ENCODE data around the gene CNOT4. TPM values are rescaled to one million over a fixed set of nuclear protein-coding genes. Genes with fewer than 3 reads are reported as not detected.
"Not testable (repeated sequence)": the region's sequence is repeated elsewhere in the genome, so short reads cannot be mapped to it uniquely, and the experiment has no call there.

Gene CNOT4
- total and polyA plus RNA-seq, 10 donors: 5.3 to 36.9 (median 27.9) TPM

DNA sequence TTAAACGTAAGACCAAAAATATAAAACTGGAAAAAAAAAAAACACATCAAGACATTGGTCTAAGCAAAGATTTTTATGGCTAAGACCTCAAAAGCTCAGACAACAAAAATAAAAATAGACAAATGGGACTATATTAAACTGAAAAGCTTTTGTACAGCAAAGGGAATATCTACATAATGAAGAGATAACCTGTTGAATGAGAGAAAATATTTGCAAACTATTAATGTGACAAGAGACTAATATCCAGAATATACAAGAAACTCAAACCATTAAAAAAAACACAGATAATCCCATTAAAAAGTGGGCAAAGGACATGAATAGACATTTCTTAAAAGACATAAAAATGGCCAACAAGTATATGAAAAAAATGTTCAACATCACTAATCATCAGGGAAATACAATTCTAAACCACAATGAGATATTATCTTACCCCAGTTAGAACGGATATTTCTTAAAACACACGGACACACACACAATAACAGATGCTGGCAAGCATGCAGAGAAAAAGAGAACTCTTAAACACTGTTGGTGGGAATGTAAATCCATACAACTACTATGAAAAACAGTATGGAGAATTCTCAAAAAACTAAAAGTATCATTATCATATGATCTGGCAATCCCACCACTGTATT is 28.8 kb downstream of the CNOT4 start:
- H3K27ac ChIP-seq: no peak overlapping the region
- H3K27me3 ChIP-seq (replicated peaks in 1 of 7): no peaks in the 10 kb centered on the region
- no peak for DNase-seq
- H3K4me3 ChIP-seq: no peak overlapping the region
- TF ChIP-seq POLR2A (IDR thresholded peaks at IDR 0.05) (no peak), POLR2AphosphoS5 (IDR thresholded peaks at IDR 0.05) (no peak)
- TF ChIP-seq, protein P1, sequence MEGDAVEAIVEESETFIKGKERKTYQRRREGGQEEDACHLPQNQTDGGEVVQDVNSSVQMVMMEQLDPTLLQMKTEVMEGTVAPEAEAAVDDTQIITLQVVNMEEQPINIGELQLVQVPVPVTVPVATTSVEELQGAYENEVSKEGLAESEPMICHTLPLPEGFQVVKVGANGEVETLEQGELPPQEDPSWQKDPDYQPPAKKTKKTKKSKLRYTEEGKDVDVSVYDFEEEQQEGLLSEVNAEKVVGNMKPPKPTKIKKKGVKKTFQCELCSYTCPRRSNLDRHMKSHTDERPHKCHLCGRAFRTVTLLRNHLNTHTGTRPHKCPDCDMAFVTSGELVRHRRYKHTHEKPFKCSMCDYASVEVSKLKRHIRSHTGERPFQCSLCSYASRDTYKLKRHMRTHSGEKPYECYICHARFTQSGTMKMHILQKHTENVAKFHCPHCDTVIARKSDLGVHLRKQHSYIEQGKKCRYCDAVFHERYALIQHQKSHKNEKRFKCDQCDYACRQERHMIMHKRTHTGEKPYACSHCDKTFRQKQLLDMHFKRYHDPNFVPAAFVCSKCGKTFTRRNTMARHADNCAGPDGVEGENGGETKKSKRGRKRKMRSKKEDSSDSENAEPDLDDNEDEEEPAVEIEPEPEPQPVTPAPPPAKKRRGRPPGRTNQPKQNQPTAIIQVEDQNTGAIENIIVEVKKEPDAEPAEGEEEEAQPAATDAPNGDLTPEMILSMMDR (IDR thresholded peaks at IDR 0.05 in 8 of 11, conservative IDR thresholded peaks at IDR 0.05 in 3 of 11): no peak
- peaks cover 0 to 56% (median 2%) of the 10 kb centered on the region in 6 donors for H3K36me3 ChIP-seq
- 50 to 69% (median 53%) methylated on average over 3 of the region's 3 CpGs for WGBS, 5 donors
- H3K4me1 ChIP-seq: peaks cover 0 to 40% (median 8%) of the 10 kb centered on the region in 6 donors
- intact Hi-C loops (cut with DNase I; ENCODE audit: low total_unique reads): no loop called here
- no peaks in the 10 kb centered on the region for H3K9me3 ChIP-seq

DNA sequence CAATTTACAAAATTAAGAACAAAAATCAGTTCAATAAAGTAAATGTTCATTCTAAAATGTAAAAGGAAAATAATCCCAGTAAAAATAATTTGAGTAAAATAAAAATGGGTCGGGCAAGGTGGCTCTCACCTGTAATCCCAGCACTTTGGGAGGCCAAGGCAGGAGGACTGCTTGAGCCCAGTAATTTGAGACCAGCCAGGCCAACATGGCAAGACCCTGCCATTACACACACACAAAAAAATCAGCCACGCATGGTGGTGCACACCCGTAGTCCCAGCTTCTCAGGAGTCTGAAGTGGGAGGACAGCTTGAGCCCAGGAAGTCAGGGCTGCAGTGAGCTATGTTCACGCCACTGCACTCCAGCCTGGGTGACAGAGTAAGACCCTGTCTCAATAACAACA is 34.4 kb downstream of the CNOT4 start:
- DNase-seq: no peak
- Histone ChIP-seq H3K27me3 (replicated peaks in 1 of 7) (no peaks in the 10 kb centered on the region), H3K9me3 (no peaks in the 10 kb centered on the region), H3K36me3 (peaks cover 0 to 38% (median 2%) of the 10 kb centered on the region in 6 donors), H3K27ac (no peak overlapping the region), H3K4me1 (peaks cover 0 to 7% (median 0%) of the 10 kb centered on the region in 6 donors), H3K4me3 (no peak overlapping the region)
- no peak for TF ChIP-seq POLR2A (IDR thresholded peaks at IDR 0.05)
- TF ChIP-seq POLR2AphosphoS5 (IDR thresholded peaks at IDR 0.05): no peak
- TF ChIP-seq, protein P1 (IDR thresholded peaks at IDR 0.05 in 8 of 11, conservative IDR thresholded peaks at IDR 0.05 in 3 of 11): no peak
- intact Hi-C loops (cut with DNase I; ENCODE audit: low total_unique reads): no loop called here
- WGBS, 5 donors: 96 to 99% (median 97%) methylated on average over 4 of the region's 4 CpGs

GRCh38 chr7:135469705-135470104 is 40.2 kb downstream of the CNOT4 start:
- H3K4me3 ChIP-seq; H3K9me3 ChIP-seq; H3K27ac ChIP-seq; DNase-seq; intact Hi-C loops (cut with DNase I; ENCODE audit: low total_unique reads); H3K27me3 ChIP-seq (replicated peaks in 1 of 7); H3K36me3 ChIP-seq: not testable (repeated sequence)
- H3K4me1 ChIP-seq: peaks cover 0 to 19% (median 0%) of the 10 kb centered on the region in 6 donors
- WGBS, 5 donors: 94 to 98% (median 97%) methylated on average over 4 of the region's 4 CpGs

DNA sequence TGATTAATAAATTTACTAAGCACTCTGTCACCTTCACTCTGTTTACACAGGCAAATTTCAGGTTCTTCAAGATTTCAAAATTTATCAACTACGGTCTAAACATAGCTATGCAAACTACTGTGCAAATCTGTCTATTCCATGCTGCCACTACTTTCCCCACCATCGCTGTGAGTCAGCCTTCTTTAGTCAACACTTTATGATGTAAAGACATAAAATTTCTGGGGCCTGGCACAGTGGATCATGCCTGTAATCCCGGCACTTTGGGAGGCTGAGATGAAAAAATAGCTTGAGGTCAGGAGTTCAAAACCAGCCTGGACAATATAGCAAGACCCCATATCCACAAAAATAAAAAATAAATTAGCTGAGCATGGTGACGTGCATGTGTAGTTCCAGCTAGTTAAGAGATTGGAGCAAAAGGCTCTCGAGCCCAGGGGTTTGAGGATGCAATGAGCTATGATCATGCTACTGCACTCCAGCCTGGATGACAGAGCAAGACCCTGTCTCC is 42.6 kb downstream of the CNOT4 start:
- Histone ChIP-seq H3K4me3 (no peak overlapping the region), H3K4me1 (peaks cover 0 to 31% (median 0%) of the 10 kb centered on the region in 6 donors), H3K36me3 (no peaks in the 10 kb centered on the region), H3K27ac (no peak overlapping the region), H3K9me3 (peaks cover 0 to 3% (median 0%) of the 10 kb centered on the region in 8 donors), H3K27me3 (replicated peaks in 1 of 7) (no peaks in the 10 kb centered on the region)
- DNase-seq: no peak
- 88 to 96% (median 90%) methylated on average over 5 of the region's 5 CpGs for WGBS, 5 donors
- intact Hi-C loops (cut with DNase I; ENCODE audit: low total_unique reads): no loop called here
- TF ChIP-seq, protein P1 (IDR thresholded peaks at IDR 0.05 in 8 of 11, conservative IDR thresholded peaks at IDR 0.05 in 3 of 11): no peak

Measured in spleen (tissue), 11 donors.